ENCODE measurements around the gene RNF133.

DNA sequence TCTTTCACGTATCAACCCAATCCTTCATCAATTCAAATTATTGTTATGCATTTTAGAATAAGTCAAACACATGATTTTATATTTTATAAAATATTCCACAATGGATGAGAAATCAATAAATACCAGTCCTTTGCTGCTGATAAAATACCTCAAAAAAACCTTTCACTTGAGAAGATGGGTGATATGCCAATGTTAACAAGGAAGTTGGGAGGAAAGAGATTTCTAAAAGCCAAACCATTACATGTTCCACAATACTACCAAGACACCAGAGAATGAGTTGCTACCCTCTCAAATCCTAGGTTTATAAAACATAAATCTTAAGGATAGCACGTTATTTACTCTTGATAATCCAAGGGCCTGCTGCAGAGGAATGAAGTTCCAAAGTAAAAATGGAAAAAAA lies 14.4 kb downstream of the RNF133 start:
- TF ChIP-seq CTCF (IDR thresholded peaks at IDR 0.05) = no peak
- TF ChIP-seq POLR2A (IDR thresholded peaks at IDR 0.05) = no peak
- TF ChIP-seq POLR2AphosphoS5 (IDR thresholded peaks at IDR 0.05) = no peak
- TF ChIP-seq EP300 (IDR thresholded peaks at IDR 0.05) = no peak
